HCT116 (cell line): ENCODE data around the gene APPL2.

Experiments used
- EZH2 ChIP-seq: fragments of 200-600 bp; sonication (generic); IDR thresholded peaks from 2 replicates; pipeline ENCODE4 v1.6.1; 2017; ENCODE audit warnings: antibody characterized with exemption, mixed run types
- EZH2phosphoT487 ChIP-seq: fragments of 200-600 bp; IDR thresholded peaks from 2 replicates; pipeline ENCODE4 v1.6.1; 2018; ENCODE audit warnings: antibody characterized with exemption, borderline replicate concordance
- TF ChIP-seq, protein P1 (sequence below), 3 experiments: fragments of 200-600 bp in 1 of 3; sonication (generic) in 1 of 3; IDR thresholded peaks in 2 of 3; conservative IDR thresholded peaks in 1 of 3; 2 replicates each; pipeline ENCODE4 v1.5.1; 2012 to 2017; ENCODE audit warnings: low read depth in 2 of 3, low read length in 2 of 3, antibody characterized with exemption in 1 of 3, borderline replicate concordance in 1 of 3, control low read depth in 1 of 3, mild to moderate bottlenecking in 1 of 3, mixed read lengths in 1 of 3, mixed run types in 1 of 3, moderate library complexity in 1 of 3; ENCODE audit not compliant: insufficient read depth in 1 of 3
- TF ChIP-seq, protein P2 (sequence below): IDR thresholded peaks from 2 replicates; pipeline ENCODE4 v1.6.1; 2012
- TF ChIP-seq, protein P3 (sequence below): IDR thresholded peaks from 2 replicates; pipeline ENCODE4 v1.6.1; 2012

DNA sequence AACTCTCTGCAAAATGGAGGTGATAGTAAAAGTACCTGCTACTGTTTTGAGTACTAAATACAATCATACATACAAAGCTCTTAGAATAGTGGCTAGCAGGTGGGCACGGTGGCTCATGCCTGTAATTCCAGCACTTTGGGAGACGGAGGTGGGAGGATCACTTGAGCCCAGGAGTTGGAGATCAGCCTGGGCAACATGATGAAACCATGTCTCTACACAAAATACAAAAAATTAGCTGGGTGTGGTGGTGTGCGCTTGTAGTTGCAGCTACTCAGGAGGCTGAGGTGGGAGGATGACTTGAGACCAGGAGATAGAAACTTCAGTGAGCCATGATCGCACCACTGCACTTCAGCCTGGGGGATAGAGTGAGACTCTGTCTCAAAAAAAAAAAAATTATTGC, 28.8 kb upstream of the APPL2 start:
- TF ChIP-seq EZH2phosphoT487 (no peak), EZH2 (no peak)
- TF ChIP-seq, protein P1, sequence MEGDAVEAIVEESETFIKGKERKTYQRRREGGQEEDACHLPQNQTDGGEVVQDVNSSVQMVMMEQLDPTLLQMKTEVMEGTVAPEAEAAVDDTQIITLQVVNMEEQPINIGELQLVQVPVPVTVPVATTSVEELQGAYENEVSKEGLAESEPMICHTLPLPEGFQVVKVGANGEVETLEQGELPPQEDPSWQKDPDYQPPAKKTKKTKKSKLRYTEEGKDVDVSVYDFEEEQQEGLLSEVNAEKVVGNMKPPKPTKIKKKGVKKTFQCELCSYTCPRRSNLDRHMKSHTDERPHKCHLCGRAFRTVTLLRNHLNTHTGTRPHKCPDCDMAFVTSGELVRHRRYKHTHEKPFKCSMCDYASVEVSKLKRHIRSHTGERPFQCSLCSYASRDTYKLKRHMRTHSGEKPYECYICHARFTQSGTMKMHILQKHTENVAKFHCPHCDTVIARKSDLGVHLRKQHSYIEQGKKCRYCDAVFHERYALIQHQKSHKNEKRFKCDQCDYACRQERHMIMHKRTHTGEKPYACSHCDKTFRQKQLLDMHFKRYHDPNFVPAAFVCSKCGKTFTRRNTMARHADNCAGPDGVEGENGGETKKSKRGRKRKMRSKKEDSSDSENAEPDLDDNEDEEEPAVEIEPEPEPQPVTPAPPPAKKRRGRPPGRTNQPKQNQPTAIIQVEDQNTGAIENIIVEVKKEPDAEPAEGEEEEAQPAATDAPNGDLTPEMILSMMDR (IDR thresholded peaks at IDR 0.05 in 2 of 3, conservative IDR thresholded peaks at IDR 0.05 in 1 of 3; ENCODE audit: borderline replicate concordance in 1 of 3, insufficient read depth in 1 of 3, low read depth in 2 of 3, low read length in 2 of 3), result no peak
- TF ChIP-seq, protein P2, sequence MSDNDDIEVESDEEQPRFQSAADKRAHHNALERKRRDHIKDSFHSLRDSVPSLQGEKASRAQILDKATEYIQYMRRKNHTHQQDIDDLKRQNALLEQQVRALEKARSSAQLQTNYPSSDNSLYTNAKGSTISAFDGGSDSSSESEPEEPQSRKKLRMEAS, result no peak
- TF ChIP-seq, protein P3, sequence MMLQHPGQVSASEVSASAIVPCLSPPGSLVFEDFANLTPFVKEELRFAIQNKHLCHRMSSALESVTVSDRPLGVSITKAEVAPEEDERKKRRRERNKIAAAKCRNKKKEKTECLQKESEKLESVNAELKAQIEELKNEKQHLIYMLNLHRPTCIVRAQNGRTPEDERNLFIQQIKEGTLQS, result no peak
